ENCODE data around the gene TBKBP1.

- TF ChIP-seq CTCF (IDR thresholded peaks at IDR 0.05; ENCODE audit: low read depth, low read length, missing input control), result no peak
- no peak for TF ChIP-seq GABPA (IDR thresholded peaks at IDR 0.05 in 1 of 2, conservative IDR thresholded peaks at IDR 0.05 in 1 of 2)
- no peak for TF ChIP-seq TAF1 (conservative IDR thresholded peaks at IDR 0.05)
- no peak for TF ChIP-seq SP1 (IDR thresholded peaks at IDR 0.05)
- TF ChIP-seq RAD21 (IDR thresholded peaks at IDR 0.05), result no peak
- TF ChIP-seq HNF4G (IDR thresholded peaks at IDR 0.05), result no peak
Measured at GRCh38 chr17:47684025-47684424, 9.9 kb upstream of the TBKBP1 start.
